Measurements from ENCODE around the gene RAP1GAP2.

The RAP1GAP2 gene

DNA sequence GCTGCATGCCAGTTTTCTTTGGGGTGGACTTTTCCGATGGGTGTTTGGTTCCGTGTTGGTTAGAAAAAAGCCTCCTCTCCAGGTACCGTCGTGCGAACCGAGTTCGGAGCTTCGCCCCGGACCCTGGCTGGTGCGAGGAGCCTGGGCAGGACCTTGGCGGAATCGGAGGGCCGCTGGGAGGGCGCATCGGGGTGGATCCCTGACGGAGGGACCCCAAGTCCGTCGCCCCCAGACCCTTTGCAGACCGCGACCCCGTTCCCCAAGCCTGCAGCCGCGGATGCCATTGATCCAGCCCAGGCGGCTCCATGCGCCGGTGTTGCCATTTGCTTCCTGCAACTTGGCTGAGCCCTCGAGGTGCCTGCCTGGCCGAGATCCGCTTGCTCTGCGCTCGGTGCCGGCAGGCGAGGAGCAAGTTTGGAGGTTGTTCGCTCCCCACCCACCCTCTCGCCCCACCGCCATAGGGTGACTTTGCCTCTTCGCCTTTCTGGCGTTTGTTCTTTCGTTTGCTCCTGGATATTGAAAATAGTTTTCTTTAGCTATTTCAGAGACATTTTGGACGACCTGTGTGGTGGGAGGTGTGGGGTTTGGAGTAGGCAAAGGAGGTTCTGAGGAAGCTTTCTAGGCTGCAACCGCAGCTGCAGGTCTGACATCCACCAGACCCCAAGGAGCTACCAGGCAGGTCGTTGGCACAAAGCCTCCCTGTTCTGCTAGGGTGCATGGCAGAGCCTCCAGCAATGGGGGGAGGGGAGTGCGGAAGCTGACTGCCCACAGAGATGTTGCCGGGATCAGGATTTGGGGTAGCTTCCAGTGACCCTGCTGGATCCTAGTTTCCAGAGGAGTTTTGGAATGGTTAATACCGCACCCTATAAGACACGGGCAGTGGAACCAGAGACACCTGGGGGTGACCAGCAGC is 58.2 kb downstream of the RAP1GAP2 start:
- DNase-seq: no peak

DNA sequence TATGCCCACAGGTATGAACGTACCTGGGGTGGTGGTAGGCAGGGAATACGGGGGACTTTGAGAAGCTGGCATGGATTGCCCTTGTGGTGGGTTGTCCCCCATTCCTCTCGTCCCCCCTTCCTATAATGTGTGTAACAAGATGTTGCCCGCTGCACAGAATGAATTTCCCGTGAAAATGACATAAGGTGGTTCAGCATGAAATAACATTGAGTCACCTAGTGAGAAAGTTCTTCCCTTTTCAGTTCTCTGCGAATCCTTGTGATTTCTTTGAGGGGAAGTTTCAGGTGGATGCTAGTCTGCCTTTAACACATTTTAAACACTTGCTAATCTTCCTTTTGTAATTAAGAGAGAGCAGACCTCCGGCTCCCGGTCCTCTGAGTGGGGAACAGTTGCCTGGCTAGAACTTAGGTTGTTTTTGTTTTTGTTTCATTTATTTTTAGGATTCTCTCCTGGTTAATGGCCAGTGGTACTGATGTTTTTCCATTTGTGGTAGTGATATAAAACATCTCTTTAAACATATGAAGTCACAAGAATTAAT is 58.9 kb downstream of the RAP1GAP2 start:
- no peak for DNase-seq

DNA sequence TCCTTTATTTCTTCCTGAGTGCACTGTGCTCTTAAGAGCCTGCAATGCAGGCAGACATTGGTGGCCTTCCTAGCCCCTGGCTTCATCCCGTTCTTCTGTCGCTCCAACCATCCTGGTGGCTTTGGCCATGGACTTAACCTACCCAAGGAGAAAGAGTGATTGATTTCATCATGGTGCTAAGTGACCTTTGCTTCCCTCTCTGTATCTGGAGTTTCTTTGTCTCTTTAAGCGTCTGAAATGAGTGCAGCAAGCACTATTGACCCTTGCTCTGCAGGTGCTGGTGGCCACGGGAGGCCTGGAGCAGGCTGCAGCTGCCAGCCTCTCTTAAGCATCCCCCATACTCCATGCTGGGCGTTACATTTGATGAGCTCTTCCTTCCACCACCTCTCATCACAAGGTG is 60.5 kb downstream of the RAP1GAP2 start:
- no peak for DNase-seq

DNA sequence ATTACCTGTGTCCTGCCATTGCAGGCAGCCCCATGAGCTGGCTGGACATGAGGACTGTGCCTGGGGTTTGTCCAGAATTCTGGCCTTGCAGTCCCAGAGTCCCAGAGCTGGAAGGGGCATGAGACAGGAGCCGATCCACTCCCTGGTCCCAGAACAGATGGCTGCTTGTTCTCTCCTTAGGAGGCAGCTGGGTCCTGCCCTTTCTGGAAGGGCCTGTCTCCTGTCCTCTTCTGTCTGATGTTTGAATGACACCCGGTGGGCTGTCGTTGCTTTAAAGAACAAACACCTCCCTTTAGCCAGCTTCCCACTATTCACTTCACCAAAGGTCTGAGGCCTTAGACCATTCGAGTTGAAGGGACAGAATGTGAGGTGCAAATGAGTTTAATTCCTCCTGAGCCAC is 63.8 kb downstream of the RAP1GAP2 start:
- no peak for DNase-seq

DNA sequence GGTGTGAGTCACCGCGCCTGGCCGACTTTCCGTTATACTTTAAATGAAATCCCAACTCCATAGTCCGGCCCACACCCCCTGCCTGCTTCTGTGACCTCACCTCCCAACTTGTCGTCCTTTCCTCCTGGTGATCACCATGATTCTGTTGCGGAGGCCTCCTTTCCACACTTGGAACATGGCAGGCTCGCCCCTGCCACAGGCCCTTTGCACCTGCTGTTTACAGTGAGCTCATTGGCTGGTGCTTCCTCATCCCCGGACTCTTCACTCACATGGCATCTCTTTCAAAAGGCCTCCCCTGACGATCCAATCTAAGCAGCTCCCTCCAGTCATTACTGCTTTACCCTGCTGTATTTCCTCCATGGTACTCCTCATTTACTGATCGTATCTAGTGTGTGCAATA is 64.6 kb downstream of the RAP1GAP2 start:
- DNase-seq: no peak

DNA sequence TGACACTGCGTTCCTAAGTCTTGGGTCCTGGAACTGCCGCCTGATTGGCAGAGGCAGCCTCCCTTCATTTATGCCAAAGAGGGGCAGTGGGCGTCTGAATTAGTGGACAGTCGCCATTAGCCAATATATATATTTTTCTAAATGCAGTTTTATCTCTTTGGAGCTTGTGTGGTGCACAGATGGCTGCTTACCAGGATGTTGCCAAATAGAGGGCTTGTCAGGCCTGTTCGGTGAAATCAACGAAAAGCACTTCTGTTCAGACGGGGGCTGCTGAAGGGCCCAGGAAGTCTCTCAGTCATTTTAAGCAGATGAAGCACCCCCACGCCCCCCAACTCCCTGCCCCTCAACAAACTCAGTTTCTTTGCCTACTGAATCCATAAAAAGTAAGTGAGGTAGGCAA is 66.0 kb downstream of the RAP1GAP2 start:
- no peak for DNase-seq

DNA sequence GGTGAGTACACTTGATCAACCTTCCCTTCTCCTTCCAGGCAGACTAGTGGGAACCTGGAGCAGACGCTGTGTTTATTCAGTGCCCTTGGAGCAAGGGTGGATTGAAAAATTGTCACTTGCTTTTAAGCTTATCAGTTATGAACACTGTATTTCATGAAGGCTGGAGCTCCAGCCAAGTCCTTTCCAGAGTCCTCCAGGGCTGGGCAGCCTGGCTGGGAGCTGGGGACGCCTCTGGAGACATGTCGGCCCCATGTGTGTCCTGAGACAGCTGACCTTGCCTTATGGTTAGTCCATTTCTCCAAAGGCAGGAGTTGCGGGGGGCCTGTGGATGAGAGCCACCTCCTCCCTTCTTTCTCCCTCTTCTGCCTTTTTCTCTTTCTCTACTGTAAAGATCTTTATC is 67.0 kb downstream of the RAP1GAP2 start:
- DNase-seq: no peak

DNA sequence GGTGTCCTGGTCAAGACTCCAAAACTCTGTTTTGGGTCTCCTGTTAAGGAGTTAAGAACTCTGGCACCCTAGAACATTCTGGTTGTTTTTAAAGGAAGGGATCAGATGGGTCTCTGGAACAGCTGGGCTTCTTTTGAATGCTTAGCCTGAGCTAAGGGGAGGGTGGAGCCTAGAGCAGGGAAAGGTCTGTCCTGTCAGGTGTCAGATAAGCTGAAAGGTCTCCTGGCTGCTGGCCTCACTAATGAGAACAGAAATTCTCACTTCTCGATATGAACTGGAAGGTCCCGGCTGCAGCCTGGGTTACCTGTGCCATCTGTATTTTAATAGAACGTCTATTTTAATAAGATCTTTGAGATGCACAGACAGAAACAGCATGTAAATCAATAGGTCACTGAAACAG is 69.0 kb downstream of the RAP1GAP2 start:
- no peak for DNase-seq

DNA sequence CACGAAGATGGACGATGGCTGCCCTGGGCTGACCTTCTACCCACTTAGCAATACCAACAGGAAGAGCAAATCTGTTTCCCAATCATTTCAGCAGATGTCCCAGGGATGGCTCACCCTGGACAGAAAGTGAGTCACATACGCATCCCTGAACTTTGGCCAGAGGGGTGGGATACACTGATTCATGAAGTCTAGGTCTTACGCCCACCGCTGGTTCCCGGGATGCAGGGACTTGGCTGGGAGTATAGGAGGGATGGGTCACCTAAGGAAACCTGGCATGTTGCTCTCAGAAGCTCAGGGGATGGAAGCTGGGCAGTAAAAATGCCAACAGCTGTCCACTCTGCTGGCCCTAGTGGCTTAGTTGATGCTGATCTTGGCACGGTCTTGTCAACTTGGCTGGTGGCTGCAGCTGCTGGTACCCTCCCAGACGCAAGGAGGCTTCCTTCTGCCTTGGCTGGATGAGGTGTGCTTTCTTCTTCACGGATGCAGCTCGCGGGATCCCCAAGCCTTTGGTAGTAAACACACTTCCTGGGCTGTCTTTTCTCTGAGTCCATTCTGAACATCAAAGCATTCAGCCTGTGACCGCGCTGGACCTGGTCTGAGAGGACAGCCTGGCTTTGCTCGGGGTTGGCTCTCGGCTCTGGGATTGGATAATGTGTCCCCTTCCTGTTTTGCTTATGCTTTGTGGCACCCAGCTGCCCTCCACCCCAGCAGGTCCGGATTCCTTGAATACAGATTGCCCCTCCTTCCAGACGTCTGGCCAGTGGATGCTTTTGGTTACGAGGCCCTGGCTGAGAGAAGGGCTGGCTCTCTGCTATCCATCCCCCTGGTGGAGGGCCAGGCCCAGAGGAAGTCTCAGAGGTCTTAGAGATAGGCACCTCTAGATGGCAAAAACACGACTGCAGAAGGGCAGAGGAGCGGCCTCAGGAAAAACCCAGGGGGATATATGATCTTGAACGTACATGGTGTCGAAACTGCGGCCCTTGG is 71.5 kb downstream of the RAP1GAP2 start:
- no peak for DNase-seq

DNA sequence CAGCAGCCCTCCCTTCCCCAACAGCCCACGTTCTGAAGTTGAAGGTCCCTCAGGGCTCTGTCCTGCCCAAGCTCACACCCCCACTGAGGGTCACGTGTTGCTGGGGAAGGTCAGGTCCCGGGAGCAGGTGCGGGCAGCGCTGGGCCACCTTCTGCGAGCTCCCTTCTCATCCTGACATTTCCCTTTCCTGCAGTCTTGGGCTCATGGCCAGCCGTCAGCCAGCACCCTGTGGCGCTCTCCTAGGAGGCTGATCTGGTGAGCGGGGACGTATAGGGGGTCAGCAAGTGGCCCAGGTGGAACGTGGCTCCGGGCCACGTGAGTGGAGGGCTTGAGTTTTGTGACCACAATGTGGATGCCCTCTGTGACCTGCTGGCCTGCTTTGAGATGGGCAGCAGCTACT is 73.4 kb downstream of the RAP1GAP2 start:
- no peak for DNase-seq

DNA sequence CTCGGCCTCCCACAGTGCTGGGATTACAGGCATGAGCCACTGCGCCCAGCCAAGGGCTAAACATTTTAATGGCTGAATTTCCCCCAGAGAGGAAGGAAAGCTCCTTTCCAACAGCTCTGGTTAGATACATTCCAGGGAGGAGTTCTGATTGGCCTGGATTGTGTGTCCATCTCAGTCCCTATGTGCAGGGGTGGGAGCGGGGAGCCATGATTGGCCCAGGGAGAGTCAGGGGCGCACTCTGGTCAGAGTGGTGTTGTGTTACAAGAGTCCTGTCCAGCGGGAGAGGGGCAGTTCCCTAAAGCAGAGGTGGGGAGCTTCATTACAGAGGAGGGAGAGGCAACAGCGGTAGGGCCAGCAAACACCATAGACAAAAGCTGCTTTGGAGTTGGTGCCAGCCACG is 75.0 kb downstream of the RAP1GAP2 start:
- DNase-seq: no peak

DNA sequence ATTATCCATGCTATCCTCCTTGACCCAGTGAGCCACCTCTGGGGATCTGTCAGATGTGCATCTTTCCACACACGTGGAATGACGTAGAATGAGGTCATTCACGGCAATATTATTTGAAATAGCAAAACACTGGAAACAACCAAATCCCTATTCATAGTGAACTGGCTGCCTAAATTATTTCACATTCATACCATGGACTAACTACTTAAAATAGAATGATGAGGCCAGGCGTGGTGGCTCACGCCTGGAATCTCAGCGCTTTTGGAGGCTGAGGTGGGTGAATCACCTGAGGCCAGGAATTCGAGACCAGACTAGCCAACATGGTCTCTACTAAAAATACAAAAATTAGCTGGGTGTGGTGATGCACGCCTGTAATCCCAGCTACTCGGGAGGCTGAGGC is 75.5 kb downstream of the RAP1GAP2 start:
- no peak for DNase-seq

DNA sequence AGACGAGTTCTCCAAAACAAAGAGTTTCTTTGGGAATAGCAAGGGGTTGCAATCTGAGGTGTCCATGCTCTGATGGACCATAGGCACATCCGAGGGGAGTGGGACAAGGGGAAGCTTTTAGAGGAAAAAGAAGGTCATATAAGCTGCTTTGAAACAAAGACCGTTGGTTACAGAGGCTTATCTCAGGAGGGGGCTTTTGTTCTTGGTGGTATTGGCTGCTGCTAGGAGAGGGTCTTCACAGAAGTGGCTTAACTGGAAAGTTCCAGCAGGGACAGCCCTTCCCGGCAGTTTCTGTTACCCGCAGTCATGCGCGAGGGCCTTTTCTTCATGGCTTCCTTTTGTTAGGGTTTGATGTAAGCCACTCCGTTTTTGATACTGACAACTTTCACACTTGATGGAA is 76.0 kb downstream of the RAP1GAP2 start:
- no peak for DNase-seq

DNA sequence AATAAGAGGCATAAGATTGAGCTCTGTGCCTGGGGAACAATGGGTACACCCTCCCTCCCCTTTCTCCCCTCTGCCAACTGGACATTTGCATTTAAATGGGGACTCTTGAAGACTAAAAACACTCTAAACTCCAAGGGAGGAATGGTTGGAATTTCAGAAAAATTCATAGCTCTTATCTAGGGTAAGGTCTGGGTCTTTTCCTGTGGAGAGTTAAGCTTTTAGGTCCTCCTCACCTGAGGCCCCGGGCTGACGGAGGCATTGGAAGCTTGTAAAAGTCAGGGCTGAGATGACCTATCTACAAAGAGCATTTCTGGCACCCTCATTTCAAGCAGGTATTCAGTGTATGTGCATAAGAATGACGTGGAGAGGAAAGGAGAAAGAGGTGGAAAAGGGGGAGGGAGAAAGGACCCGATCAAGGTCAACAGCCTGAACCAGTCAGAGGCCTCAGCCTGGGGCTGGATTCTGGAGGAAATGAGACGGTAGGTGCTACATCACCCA is 78.0 kb downstream of the RAP1GAP2 start:
- DNase-seq: no peak

DNA sequence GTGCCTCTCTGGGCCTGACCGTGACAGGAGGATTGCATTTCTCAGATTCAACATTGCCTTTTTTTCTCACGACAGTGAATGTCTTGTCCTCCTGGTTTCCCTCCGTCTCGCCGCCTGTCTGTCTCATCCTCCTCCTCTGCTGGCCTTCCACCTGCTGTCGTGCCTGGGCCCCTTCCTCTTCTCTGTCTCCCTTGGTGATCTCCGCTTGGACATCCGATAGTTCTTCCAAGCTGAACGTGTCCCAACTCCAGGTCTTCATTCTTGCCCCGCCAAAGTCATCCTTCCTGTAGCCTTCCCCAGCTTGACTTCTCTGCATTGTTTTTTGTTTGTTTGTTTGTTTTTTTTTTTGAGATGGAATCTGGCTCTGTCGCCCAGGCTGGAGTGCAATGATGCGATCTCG is 79.4 kb downstream of the RAP1GAP2 start:
- no peak for DNase-seq

DNA sequence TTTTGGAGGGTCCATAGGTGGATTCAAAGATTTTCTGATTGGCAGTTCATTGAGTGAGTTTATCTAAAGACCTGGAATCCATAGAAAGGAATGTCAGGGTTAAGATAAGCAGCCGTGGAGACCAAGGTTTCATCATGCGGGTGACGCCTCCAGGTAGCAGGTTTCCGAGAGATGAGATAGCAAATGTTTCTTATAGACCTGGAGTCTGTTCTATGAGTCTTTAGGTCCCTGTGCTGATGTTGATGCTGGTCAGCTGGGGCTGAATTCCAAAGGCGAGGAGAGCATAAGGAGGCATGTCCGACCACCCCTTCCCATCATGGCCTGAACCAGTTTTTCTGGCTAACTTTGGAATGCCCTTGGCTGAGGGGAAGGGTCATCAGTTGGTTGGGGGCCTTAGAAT is 80.2 kb downstream of the RAP1GAP2 start:
- DNase-seq: no peak

DNA sequence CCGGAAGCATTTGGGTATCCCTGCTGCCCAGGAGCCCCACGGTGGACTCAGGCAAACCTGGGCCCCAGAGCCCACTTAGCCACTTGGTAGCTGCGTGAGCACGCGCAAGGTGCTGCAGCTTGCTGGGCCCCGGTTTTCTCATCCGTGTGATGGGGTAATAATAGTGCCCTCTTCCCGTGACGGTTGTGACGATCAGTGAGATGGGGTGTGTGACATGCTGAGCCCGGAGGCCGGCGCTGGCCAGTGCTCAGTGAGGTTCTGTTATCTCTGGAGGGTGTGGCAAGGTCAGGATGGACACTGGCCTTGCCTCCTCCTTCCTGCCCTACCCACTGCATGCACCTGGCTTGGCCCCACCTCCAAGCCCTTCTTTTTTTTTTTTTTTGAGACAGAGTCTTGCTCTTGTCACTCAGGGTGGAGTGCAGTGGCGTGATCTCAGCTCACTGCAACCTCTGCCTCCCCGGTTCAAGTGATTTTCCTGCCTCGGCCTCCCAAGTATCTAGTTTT is 82.6 kb downstream of the RAP1GAP2 start:
- no peak for DNase-seq

DNA sequence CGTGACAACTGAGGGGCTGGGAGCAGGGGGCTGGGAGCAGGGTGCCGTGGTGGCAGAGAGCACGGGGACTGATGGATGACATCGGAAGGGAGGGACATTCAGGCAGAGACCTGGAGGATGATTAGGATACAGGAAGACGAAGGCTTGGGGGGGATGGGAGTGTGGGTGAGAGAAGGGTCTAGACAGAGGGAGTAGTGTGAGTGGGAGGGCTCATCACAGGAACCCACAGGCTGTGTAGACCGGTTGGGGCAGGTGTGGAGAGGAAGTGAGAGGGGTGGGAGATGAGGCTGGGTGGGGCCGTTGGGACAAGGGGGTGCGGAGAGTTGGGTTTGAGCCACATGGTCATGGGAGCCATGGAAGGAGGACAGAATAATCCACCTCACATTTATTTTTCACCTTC is 83.8 kb downstream of the RAP1GAP2 start:
- DNase-seq: no peak

DNA sequence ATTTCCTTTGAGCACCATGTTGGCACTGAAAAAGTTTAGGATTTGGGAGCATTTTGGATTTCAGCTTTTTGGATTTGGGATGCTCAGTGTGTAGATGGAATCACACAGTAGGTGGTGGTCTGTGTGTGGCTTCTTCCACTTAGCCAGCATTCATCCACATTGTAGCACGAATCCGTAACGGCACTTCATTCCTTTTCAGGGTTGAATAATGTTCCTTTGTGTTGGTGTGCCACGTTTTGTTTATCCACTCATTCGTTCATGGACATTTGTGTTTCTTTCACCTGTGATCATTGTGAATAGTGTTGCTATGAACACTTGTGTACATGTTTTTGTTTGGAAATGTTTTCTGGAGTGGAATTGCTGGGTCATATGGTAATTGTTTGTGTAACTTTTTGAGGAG is 85.1 kb downstream of the RAP1GAP2 start:
- DNase-seq: no peak

DNA sequence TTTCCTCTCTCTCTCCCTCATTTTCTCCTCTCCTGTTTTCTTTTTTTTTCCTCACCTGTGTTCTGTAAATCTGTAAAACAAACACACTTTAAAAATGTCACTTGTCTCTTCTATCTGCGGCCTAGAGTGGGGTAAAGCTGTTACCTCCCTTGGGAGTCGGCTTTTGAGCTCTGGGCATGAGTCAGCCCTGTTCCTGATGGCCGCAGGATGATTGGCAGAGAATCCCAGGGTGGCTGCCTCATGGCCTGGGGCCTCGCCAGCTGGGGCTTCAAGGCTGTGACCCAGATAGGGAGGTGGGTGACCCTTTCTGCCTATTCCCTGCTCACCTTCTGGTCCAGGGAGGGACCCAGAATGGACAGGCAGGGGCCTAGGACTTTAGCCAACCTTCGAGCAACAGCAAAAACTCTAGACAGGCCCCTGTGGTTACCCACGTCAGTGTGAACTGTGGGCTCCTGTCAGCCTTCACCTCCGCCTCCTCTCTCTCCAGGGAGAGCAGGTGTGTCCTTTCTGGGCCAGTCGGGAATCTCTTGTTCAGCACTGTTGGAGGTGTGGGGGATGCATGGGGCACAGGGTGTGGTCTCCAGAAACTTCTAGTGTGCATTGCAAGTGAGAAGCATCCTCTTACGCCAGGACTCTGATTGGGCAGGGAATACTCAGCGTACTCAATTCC is 87.4 kb downstream of the RAP1GAP2 start:
- DNase-seq: no peak

DNA sequence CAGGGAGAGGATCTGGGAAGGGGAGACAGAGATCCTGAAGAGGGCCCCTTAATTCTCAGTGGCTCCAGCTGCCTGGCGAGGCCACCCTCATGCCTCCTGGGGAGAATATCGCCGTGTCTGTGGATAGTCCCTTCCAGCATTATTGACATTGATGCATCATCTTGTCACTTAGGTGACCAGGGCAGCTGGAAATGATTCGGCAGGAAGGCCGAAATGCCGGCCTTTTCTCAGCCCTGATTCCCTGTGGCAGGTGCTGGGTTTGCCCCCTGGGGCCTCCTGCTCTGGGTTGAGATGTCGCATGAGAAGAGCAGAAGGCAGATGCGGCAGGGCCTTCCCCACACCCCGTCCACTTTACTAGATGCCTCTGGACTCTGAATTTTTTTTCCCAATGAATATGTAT is 89.5 kb downstream of the RAP1GAP2 start:
- DNase-seq: no peak

DNA sequence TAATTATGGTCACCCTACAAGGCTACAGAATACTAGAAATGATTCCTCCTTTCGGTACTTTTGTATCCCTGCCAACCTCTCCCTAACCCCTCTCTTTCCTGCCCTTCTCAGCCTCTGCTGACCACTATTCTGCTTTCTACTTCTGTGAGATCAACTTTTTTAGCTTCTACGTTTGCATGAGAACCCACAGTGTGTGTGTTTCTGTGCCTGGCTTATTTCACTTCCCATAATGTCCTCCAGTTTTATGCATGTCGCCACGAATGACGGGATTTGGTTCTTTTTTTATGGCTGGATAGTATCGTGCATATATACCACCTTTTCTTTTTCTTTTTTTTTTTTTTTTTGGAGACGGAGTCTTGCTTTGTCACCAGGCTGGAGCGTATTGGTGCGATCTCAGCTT is 92.1 kb downstream of the RAP1GAP2 start:
- DNase-seq: no peak

DNA sequence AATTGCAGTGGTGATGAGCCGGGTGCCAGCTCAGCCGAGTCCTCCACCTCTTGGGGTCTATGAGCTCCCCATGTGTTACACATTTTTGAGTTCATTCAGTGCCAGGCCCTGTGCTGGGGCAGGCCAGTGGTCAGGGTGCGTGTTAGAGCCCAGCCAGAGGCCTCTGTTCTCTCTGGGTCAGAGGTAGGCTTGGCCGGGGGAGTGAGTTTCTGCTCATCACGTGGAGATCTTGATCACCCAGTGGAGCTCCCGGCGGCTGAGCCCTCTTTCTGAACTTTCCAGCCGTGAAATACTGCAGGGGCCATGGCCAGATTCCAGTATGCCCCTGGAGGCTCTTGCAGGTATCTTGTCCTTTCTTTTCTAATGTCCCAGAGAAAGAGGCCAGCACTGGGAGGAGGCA is 93.0 kb downstream of the RAP1GAP2 start:
- DNase-seq: no peak
